ENCODE measurements around the gene OOSP4B. TPM values are rescaled to one million over a fixed set of nuclear protein-coding genes. Genes with fewer than 3 reads are reported as not detected.
"Not testable (repeated sequence)": the region's sequence is repeated elsewhere in the genome, so short reads cannot be mapped to it uniquely, and the experiment has no call there.

The OOSP4B gene
- not detected for total RNA-seq
- long read RNA-seq, result 0 reads

DNA sequence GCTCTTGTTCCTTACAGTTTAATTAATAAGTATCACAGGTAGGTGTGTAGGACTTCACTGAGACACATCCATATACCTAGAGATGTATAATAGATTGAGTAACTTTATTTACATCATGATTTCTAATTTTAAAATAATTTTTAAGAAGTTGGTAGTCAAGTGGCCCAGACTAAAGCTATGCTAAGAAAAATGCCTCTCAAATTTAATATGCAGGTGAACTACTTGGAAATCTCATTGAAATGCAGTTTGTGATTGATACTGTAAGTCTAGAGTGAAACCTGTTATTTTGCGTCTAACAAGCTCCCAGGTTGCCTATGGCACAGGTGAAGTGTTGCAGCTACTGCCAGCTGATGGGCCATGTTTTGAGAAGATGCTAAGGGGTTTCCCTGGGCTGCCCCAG is at the start of gene OOSP4B:
OOSP4B (plus strand) TSS at position 301 of the 400 bp plus-strand sequence.
- DNase-seq (ENCODE audit: low spot score), result no peak

DNA sequence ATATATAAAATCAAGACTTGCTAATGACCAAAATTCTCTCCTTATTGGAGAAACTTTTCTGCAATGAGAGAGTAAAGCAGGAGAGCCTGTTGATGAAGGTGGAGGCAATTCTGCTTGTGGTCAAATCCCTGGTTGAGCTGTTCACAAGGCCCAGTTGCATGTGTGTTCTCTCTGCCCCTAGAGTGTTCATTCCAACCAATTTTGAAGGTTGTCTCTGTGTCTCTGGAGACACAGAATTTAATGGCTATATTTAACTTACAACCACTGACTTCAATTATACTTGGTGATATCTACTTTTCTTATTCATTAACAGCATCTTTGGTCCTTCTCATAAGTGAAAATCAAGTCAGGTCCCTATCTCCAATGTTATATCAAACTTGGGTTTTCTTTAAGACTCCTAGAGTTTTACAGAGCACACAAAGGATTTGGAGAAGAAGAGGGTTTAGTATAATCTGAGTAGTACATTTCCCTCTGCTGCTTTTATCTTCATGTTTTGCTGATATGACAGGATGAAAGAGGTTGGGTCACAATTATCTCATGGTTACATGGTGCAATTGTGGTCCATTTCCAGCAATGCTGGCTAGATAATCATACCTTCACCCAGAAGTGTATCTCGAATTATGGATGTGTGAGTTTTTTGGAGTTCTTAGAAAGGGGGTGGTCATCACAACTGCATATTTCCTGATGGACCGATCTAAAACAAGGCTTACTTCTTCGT is 49.1 kb upstream of the OOSP4B start:
- DNase-seq (ENCODE audit: low spot score), result no peak

DNA sequence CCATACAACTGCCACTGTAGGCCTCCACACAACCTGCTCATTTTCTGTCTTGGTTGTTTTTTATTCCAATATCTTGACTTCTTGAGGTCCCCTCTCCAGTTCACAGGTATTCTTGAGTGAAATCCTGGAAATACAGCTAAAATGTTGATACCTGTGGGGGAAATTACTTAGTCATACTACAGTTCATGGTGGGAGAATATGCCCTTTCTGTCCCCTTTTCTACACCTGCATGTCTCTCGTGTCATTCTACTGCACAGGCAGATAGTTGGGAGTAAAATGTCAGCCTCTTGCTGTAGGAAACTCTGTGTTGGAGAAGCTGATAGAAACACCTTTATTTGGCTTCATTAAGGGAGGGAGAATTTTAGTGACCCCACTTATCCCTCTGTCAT is 48.6 kb upstream of the OOSP4B start:
- no peak for DNase-seq (ENCODE audit: low spot score)

DNA sequence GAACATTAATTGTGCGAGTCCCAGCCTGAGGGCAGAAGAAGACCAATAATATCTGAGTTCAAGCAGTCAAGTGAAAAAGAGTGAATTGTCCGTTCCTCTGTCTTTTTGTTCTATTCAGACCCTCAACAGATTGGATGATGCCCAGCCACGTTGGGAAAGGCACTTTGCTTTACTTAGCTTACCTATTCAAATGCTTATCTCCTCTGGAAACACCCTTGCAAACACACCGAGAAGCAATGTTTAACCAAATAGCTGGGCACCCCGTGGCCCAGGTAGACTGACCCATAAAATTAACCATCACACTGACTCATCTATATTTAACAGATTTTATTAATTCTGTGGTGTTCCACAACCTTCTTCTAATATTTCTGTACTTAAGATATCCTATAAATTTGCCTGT is 43.9 kb upstream of the OOSP4B start:
- no peak for DNase-seq (ENCODE audit: low spot score)

DNA sequence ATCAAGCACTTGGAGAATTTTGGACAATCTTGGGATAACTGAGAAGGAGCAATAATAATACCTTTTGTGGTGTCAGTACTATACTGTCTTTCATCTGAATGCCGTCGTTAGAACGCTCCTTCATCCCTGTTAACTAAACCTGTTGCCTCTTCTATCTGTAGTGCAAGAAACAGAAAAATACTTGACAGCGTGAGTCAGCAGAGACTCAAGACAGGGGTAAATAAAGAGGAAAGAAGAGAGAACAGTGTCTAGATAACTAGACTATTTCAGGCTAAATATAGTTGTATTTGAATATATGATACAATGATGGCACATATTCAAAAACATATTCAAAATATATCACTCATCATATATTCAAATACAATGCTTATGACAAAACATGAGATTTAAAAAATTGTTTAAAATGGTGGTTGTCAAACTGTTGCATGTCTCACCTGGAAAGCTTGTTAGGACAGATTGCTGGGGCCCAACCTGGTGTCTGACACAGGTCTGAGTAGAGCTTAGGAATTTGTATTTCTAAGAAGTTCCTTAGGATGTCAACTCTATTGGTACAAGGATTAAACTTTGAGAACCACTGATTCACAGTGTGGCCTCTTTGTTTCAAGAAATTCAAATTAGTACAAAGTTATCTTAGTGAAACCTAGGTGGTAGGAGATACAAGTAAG is 35.7 kb upstream of the OOSP4B start:
- no peak for DNase-seq (ENCODE audit: low spot score)

DNA sequence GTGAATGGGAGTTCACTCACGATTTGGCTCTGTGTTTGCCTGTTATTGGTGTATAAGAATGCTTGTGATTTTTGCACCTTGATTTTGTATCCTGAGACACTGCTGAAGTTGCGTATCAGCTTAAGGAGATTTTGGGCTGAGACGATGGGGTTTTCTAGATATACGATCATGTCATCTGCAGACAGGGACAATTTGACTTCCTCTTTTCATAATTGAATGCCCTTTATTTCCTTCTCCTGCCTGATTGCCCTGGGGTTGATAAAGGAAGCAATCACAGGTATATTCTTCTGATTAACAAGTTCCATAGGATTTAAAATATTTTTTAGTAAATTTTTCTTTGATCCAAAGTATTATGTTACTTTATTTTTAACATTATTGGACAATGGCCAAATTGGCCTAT is 34.9 kb upstream of the OOSP4B start:
- DNase-seq (ENCODE audit: low spot score), result not testable (repeated sequence)

DNA sequence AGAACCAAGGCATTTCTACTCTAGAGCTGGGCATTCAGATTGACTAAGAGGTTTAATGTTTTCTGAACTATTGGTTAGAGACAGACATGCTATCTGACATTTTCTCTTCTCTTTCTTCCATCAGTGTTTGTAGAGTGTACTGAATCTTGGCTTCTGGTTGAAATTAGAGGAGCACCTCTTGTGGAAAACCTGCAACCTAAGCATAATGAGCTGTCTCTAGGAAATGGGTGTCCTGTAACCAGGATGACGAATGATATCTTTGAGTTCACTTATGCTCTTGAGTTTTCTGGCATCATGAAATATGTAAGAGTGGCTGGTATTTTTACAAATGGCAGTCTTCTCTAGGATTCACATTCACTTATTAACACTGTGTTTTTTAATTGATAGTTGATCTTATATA is 33.8 kb upstream of the OOSP4B start:
- no peak for DNase-seq (ENCODE audit: low spot score)

DNA sequence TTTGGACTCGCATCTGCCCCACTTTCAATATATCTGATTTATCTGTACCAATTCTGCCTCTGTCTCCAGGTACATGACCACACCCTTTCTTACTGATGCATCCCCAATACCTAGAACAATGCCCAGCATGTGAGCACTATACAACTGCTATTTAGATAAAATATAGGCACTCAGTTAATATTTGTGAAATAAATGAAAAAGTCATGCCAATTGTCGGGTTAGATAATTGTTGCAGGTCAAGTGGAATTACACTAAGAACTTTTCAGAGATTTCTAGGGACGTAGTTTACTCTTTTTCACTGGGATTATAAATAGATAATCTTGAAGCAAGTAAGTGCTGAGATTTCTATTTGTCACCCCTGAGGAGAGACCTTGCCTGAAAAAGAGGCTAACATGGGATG is 32.6 kb upstream of the OOSP4B start:
- no peak for DNase-seq (ENCODE audit: low spot score)

DNA sequence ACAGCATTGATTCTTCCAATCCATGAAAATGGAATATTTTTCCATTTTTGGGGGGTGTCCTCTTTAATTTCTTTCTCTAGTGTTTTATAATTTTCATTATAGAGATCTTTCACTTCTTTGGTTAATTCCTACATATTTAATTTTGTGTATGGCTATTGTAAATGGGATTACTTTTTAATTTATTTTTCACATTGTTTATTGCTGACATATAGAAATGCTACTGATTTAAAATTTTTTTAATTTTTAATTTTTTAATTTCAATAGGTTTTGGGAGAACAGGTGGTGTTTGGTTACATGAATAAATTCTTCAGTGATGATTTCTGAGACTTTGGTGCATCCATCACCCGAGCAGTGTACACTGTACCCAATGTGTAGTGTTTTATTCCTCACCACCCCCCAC is 26.6 kb upstream of the OOSP4B start:
- DNase-seq (ENCODE audit: low spot score), result no peak

DNA sequence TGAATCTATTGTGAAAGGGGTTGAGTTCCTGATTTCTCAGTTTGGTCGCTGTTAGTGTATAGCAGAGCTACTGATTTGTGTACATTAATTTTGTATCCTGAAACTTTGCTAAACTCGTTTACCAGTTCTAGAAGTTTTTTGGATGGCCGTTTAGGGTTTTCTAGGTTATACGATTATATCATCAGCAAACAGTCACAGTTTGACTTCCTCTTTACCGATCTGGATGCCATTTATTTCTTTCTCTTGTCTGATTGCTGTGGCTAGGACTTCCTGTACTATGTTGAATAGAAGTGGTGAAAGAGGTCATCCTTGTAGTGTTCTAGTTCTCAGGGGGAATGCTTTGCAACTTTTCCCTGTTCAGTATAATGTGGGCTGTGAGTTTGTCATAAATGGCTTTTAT is 24.6 kb upstream of the OOSP4B start:
- DNase-seq (ENCODE audit: low spot score), result no peak

DNA sequence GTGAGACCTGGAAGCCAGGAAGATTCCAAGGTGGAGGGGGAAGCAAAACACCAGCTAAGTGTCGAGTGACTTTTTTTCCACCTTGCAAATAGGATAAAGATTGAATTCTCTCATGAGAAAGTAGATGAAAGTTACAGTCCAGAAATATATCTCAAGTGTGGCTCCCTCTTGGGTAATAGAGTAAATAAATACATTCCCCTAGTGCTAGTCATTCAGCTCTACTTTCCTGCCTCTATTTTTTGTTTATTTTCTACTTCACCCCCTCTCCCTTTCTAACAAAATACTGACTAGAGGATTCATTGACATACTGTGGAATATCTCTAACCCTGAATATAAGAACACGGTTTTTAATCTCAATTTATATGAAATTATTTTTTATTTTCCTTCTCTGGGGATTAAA is 19.2 kb upstream of the OOSP4B start:
- DNase-seq (ENCODE audit: low spot score), result no peak

DNA sequence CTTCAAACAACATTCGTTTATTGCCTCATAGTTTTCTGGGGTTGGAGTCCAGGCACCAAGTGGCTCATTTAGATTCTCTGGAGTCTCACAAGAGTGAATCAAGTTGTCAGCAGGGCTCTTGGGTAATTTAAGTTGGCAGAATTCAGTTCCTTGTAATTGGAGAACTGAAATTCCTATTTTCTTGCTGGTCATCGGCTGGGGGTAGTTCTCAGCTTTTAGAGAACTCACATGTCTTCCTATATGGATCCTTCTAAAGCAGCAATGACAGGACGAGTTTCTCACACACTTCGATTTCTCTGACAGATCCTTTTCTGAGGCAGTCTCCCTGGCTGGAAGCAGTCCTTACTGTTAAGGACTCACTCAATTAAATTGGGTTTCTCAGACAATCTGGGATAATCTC is 17.3 kb upstream of the OOSP4B start:
- no peak for DNase-seq (ENCODE audit: low spot score)

DNA sequence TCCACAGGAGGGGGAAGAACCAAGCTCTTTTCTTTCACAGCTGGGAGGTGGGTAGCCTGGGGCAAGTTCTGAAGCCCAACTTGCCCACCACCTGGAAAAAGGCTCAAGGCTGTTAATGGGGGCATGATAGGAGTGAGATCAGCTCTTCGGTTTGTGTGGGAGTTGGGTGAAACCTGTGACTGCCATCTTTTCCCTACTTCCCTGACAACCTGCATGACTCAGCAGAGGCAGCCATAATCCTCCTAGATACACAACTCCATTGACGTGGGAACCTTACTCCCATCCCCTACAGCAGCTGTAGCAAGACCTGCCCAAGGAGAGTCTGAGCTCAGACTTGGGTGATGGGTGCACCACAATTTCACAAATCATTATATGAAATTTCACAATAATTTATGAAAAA is 13.3 kb upstream of the OOSP4B start:
- no peak for DNase-seq (ENCODE audit: low spot score)

DNA sequence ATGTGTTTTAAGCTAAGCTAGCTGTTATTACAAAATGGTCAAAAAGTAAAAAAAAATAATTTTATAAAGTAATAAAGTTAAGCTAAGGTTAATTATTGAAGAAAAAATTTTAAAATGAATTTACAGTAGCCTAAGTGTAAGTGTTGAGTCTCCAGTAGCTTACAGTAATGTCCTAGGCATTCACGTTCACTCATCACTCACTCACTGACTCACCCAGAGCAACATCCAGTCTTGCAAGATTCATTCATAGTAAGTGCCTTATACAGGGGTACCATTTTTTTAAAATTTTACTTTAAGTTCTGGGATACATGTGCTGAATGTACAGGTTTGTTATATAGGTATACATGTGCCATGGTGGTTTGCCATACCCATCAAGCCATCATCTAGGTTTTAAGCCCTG is 11.6 kb upstream of the OOSP4B start:
- DNase-seq (ENCODE audit: low spot score), result no peak

DNA sequence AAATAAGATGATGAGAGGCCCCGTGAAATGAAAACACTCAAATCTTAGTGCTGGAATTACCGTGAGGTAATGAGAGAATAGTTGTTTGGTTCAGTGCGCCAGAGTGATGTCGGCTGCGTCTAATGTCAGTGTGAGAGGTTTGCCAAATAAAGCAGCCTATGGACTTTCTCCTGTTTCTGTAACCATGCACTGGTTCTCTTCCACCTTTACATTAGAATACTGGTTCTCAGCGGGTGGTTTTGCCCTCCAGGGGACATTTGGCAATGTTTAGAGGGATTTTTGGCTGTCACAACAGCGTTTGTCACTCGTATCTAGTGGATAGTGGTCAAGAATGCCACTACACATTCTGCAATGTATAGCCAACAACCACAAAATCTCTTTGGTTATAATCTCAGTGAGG is 1.1 kb downstream of the OOSP4B start:
- DNase-seq (ENCODE audit: low spot score), result no peak

DNA sequence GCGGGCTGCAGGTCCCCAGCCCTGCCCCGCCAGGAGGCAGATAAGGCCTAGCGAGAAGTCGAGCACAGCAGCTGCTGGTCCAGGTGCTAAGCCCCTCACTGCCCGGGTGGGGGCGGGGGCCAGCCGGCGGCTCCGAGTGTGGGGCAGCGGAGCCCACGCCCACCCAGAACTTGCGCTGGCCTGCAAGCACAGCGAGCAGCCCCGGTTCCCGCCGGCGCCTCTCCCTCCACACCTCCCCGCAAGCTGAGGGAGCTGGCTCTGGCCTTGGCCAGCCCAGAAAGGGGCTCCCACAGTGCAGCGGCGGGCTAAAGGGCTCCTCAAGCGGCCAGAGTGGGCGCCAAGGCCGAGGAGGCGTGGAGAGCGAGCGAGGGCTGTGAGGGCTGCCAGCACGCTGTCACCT is 3.4 kb downstream of the OOSP4B start:
- DNase-seq (ENCODE audit: low spot score), result not testable (repeated sequence)

DNA sequence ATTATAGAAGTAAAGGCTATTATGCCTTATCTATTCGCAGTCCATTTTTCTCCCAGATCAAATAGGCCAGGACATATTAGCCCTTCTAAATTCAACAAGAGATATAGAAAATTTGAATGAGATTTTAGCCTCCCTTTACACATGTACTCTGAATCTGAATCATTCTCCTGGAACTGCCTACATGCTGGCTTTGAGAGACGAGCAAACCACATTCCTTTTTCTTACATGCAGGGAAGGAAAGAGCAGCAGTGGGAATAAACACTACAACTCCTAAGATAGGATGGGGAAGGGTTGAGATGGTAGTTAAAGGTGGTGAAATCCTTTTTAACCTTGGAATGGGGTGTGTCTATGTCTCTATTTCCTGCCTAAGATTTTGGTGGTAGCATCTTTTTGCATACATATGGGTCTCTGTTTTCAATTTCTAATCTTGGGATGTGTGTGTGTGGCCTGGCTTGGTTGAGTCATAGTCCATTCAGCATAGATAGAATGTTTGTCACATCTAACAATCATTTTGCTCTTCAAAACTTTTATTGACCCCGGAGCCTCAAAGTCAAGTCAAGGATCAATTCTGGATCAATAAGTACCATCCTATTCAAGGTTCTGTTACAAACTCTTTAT is 12.1 kb downstream of the OOSP4B start:
- DNase-seq (ENCODE audit: low spot score), result no peak

DNA sequence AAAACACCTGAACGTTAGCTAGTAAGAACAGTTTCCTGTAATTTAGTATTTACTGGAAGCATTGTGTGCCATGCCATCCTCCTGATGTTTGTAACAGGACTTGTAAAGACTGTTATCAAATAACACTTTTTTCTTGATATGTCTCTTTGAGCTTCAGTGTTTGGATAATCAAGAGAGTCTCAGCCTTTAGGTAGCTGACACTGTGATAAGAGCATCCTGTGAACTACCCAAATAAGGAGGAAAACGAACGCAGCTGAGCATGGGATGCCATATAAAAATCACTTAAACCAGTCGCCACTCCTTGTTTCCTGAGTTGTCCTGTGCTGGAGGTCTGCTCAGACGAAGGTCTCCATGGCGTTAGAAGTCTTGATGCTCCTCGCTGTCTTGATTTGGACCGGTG is 23.1 kb downstream of the OOSP4B start, which contains the start of gene OOSP2:
OOSP2 (plus strand) TSS at position 301 of the 400 bp plus-strand sequence; CDS start at position 352, 51 bp downstream.
- no peak for DNase-seq (ENCODE audit: low spot score)

DNA sequence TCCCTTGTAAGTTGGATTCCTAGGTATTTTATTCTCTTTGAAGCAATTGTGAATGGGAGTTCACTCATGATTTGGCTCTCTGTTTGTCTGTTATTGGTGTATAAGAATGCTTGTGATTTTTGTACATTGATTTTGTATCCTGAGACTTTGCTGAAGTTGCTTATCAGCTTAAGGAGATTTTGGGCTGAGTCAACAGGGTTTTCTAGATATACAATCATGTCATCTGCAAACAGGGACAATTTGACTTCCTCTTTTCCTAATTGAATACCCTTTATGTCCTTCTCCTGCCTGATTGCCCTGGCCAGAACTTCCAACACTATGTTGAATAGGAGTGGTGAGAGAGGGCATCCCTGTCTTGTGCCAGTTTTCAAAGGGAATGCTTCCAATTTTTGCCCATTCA is 33.4 kb downstream of the OOSP4B start:
- not testable (repeated sequence) for DNase-seq (ENCODE audit: low spot score)

DNA sequence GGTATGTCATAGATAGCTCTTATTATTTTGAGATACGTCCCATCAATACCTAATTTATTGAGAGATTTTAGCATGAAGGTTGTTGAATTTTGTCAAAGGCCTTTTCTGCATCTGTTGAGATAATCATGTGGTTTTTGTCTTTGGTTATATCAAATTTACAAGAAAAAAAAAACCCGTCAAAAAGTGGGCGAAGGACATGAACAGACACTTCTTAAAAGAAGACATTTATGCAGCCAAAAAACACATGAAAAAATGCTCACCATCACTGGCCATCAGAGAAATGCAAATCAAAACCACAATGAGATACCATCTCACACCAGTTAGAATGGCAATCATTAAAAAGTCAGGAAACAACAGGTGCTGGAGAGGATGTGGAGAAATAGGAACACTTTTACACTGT is 33.9 kb downstream of the OOSP4B start:
- not testable (repeated sequence) for DNase-seq (ENCODE audit: low spot score)

DNA sequence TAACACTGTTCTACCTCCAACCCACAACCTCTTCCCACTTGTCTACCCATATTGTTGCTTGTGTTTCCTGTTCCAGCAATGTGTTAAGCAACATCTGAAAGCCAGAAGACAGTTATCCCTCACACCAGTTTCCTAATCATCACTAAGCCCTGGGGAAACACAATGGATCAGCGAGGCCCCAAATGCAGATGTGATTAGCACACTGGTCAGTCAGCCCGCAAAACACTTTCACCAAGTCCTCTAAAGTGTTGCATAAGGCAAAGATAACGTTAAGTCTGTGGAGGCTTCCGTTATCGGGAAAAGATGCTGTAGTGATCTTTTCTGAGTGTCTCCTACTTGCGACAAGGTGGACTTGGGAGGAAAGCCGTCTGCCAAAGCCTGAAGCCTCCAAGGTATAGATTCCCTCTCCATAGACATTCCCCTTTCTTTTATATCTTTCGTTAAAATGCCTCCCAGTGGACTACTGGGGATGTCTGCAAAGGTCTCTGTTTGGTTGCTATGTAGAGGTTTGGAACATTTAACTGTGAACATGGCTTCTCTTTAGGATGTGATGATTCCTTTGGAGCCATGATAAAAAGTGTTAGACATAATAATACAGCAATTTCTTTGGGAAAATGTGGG is 39.5 kb downstream of the OOSP4B start, which contains the start of gene MS4A3:
MS4A3 (plus strand) TSS at position 317 of the 621 bp plus-strand sequence. CDS start 4,496 bp downstream, outside the sequence.
- DNase-seq (ENCODE audit: low spot score), result no peak

DNA sequence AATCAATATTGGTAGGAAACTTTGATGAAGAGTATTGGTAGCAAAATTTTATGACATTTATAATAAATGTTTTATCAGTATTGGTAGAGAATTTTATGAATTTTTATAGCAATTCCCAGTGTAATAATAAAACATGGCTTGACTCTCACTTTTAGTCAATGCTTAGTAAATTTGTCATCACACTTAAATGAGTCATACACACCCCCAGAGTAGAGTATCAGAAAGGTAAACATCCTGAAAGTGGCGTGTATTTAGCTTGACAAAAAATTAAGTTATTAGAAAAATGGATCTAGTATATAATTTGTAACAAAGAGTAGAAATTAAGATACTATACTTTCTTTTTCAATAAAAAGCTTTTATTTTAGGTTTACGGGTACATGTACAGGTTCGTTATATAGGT is 42.1 kb downstream of the OOSP4B start:
- DNase-seq (ENCODE audit: low spot score), result no peak

All from mesenteric fat pad (tissue), 1 donor.